A549 (cell line): ENCODE data around the gene FOXJ2. TPM values are rescaled to one million over a fixed set of nuclear protein-coding genes. Genes with fewer than 3 reads are reported as not detected.
"Not testable (repeated sequence)": the region's sequence is repeated elsewhere in the genome, so short reads cannot be mapped to it uniquely, and the experiment has no call there.

ENCODE experiments used
- ATAC-seq, 2 experiments: fragments of 200-7000 bp in 1 of 2; fragments of >200 bp in 1 of 2; cut with Nextera tagmentation in 1 of 2; cut with Tn5 transposase in 1 of 2; 3 replicates each; pipeline versions ENCODE4 v1.8.0 to v1.9.1; 2018 to 2020; ENCODE audit warnings: mild to moderate bottlenecking in 1 of 2, moderate library complexity in 1 of 2
- CTCF ChIA-PET: fragments of 300-600 bp; sonication (Branson Sonifier 250); formaldehyde crosslinking; extraction: SDS; loops from one replicate; lab custom pipeline; 2021; ENCODE audit warnings: antibody characterized with exemption, inconsistent platforms; lab: Yijun Ruan, JAX
- POLR2A ChIA-PET: fragments of 350-600 bp; formaldehyde crosslinking; extraction: SDS; loops from one replicate; lab custom pipeline; 2021; ENCODE audit warnings: antibody characterized with exemption, inconsistent platforms; lab: Yijun Ruan, JAX
- DNase-seq, 2 experiments: peaks; one replicate each; pipeline versions ENCODE4 v3.0.0 to v3.0.0-alpha.2; 2011 to 2016; ENCODE audit warnings: low read depth in 1 of 2, low spot score in 1 of 2
- FAIRE-seq: peaks from 2 replicates; lab custom pipeline; 2011; peaks lifted over from hg19 to GRCh38; lab: Jason Lieb, UNC
- H3K27ac ChIP-seq, 2 experiments: fragments of >200 bp; sonication (Bioruptor Twin); formaldehyde crosslinking; 3 replicates each; pipeline ENCODE4 v1.5.1; 2016 to 2017
- H3K4me1 ChIP-seq: fragments of >200 bp; sonication (Bioruptor Twin); formaldehyde crosslinking; 3 replicates; pipeline ENCODE4 v1.6.1; 2016
- H3K4me2 ChIP-seq: fragments of >200 bp; sonication (Bioruptor Twin); formaldehyde crosslinking; 3 replicates; pipeline ENCODE4 v1.6.1; 2016
- H3K4me3 ChIP-seq: fragments of >200 bp; sonication (Bioruptor Twin); formaldehyde crosslinking; 3 replicates; pipeline ENCODE4 v1.5.1; 2016
- H3K9me3 ChIP-seq: fragments of >200 bp; sonication (Bioruptor Twin); formaldehyde crosslinking; 3 replicates; pipeline ENCODE4 v1.6.1; 2016
- CEBPB ChIP-seq, 2 experiments: fragments of >200 bp in 1 of 2; sonication (Bioruptor Twin) in 1 of 2; formaldehyde crosslinking in 1 of 2; IDR thresholded peaks; 2 replicates each; pipeline ENCODE4 v1.6.1; 2012 to 2016
- EP300 ChIP-seq, 2 experiments: fragments of >200 bp; sonication (Bioruptor Twin); formaldehyde crosslinking; IDR thresholded peaks; 2 replicates in 1 of 2; 3 replicates in 1 of 2; pipeline ENCODE4 v1.6.1; 2016 to 2017
- HDAC2 ChIP-seq: fragments of 200-600 bp; sonication (generic); IDR thresholded peaks from 2 replicates; pipeline ENCODE4 v1.6.1; 2016
- HOXB5 ChIP-seq: fragments of 250-450 bp; sonication (Bioruptor Pico); IDR thresholded peaks from 2 replicates; pipeline ENCODE4 v1.5.0; 2020; ENCODE audit warnings: mild to moderate bottlenecking, moderate library complexity
- JUN ChIP-seq, 2 experiments: fragments of >200 bp; sonication (Bioruptor Twin); formaldehyde crosslinking; IDR thresholded peaks; 2 replicates in 1 of 2; 3 replicates in 1 of 2; pipeline ENCODE4 v1.6.1; 2016 to 2017
- MYC ChIP-seq: IDR thresholded peaks from 2 replicates; pipeline ENCODE4 v1.6.1; 2012; ENCODE audit warnings: mild to moderate bottlenecking, inconsistent platforms, low read length, improper control_type of control experiment, borderline replicate concordance
- PHF8 ChIP-seq: fragments of 200-600 bp; sonication (generic); IDR thresholded peaks from 2 replicates; pipeline ENCODE4 v1.6.1; 2016; ENCODE audit warnings: low read depth, mild to moderate bottlenecking, antibody characterized with exemption, moderate library complexity, borderline replicate concordance
- POLR2A ChIP-seq: IDR thresholded peaks from 2 replicates; pipeline ENCODE4 v1.6.1; 2012; ENCODE audit warnings: mild to moderate bottlenecking, low read length
- RAD21 ChIP-seq, 2 experiments: fragments of >200 bp in 1 of 2; sonication (Bioruptor Twin) in 1 of 2; formaldehyde crosslinking in 1 of 2; IDR thresholded peaks in 1 of 2; conservative IDR thresholded peaks in 1 of 2; 2 replicates in 1 of 2; 3 replicates in 1 of 2; pipeline ENCODE4 v1.6.1; 2012 to 2018; ENCODE audit warnings: inconsistent platforms in 1 of 2
- SREBF2 ChIP-seq: fragments of 450-650 bp; IDR thresholded peaks from 2 replicates; pipeline ENCODE4 v1.6.1; 2014; ENCODE audit warnings: mild to moderate bottlenecking, moderate library complexity
- TP53 ChIP-seq: fragments of 250-450 bp; sonication (Bioruptor Pico); IDR thresholded peaks from 2 replicates; pipeline ENCODE4 v1.5.0; 2021; ENCODE audit warnings: mild to moderate bottlenecking, moderate library complexity
- ZNF302 ChIP-seq: fragments of 250-450 bp; sonication (Bioruptor Pico); IDR thresholded peaks from 2 replicates; pipeline ENCODE4 v1.9.0; 2021; ENCODE audit warnings: inconsistent platforms, mild to moderate bottlenecking, moderate library complexity
- WGBS: methylation state at CpG from one replicate; pipeline ENCODE4 v1.1.6; 2017; ENCODE audit errors: missing lambda C conversion rate; 5-methylcytosine and 5-hydroxymethylcytosine counted together
- polyA minus RNA-seq: library from RNA; depleted of rRNA, polyadenylated mRNA; stranded (reverse); fragments of >200 nt; gene quantifications from 2 replicates; pipeline ENCODE4 v1.2.3, GENCODE V29; 2011; rRNA and poly(A)+ RNA removed
- polyA plus RNA-seq, 4 experiments: library from polyadenylated mRNA; depleted of rRNA in 3 of 4; stranded (reverse); fragments of >200 nt; fragmentation: RNase III in 1 of 4; extraction: RNeasy Plus Mini Kit Qiagen cat#74134 plus additional on column Dnase treatment in 1 of 4; gene quantifications; 2 replicates in 3 of 4; 3 replicates in 1 of 4; pipeline ENCODE4 v1.2.3, GENCODE V29; 2011 to 2017
- TF ChIP-seq, protein P1 (sequence below): IDR thresholded peaks from 2 replicates; pipeline ENCODE4 v1.6.1; 2012
- TF ChIP-seq, protein P2 (sequence below): fragments of 250-450 bp; sonication (Bioruptor Pico); IDR thresholded peaks from 2 replicates; pipeline ENCODE4 v1.5.0; 2021; ENCODE audit warnings: mild to moderate bottlenecking, moderate library complexity, borderline replicate concordance
- TF ChIP-seq, protein P3 (sequence below): fragments of >200 bp; sonication (Bioruptor Twin); formaldehyde crosslinking; IDR thresholded peaks from 3 replicates; pipeline ENCODE4 v1.6.1; 2016

The FOXJ2 gene
- polyA plus RNA-seq (2011; rRNA removed), result 7.0 and 9.5 TPM in 2 replicates
- 4.2 and 5.4 TPM in 2 replicates for polyA plus RNA-seq (2012; cell fraction: cytosol; rRNA removed)
- 9.0 and 9.6 TPM in 2 replicates for polyA plus RNA-seq (2012; cell fraction: nucleus; rRNA removed)
- 7.4 to 7.6 TPM (median 7.4 TPM) in 3 replicates for polyA plus RNA-seq (2017; fragmentation: RNase III; extraction: RNeasy Plus Mini Kit Qiagen cat#74134 plus additional on column Dnase treatment)
- 9.1 and 12.1 TPM in 2 replicates for polyA minus RNA-seq

DNA sequence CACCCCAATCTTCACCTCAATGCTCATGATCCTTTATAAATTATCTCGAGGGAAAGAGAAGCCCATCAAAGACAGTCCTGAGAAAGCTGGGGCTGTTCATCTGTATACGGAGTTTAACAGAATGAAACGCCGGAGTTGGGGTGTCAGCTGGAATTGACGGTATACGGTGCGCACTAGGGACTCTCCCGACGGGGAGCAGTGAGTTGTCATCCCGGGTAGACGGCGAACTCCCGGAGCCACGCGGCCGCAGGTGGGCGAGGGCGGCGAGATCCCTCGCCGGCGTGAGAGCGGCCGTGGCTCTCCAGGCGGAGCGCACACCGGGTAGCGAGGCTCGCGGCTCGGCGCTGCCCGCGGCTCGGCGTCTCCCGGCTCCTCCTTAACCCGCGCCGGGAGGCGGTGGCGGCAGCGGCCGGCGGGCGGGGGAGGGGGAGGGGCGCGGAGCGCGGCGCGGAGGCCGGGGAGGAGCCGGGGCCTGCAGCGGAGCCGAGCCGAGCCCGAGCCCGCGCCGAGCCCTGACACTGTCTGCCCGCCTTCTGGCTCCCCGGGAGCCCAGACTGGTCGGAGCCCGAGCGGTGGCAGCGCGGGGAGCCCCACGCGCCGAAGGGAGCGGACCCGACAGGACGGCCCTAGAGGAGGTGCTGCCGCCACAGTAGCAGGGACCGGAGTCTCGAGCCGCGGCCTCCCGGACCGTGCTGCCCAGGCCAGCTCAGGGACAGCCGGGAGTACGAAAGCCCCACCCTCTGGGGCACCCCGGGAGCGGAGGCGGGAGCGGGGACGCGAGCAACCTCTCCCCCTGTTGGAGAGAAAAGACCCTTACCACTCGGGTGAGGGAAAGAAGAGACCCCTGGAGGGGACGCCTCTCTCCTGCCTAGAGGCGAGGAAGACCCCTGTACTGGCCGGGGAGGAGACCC is at the start of gene FOXJ2:
Gene FOXJ2 (plus strand): TSS at position 475 of the 911 bp plus-strand sequence. CDS start 7,117 bp downstream, outside the sequence.
- 1% methylated on average over 23 of the region's 93 CpGs for WGBS
- ChIA-PET CTCF (interaction anchor here (0.5 to 2.0 kb wide), 5 partner anchors 13 to 71 kb away, joined by 3 to 10 read pairs (median 3); no protein-coding TSS in a partner anchor), POLR2A (no interaction called here)
- Histone ChIP-seq H3K4me2 (peak within 1 kb of the TSS; percentile 90), H3K4me3 (peak within 1 kb of the TSS; percentile 70), H3K4me1 (peaks cover 25% of the 10 kb centered on the region), H3K27ac (peak within 1 kb of the TSS; percentile 81 to 94), H3K9me3 (no peaks in the 10 kb centered on the region)
- no peak for FAIRE-seq
- ATAC-seq, result peak; percentile 90
- peak; percentile 57 to 68 for DNase-seq
- TF ChIP-seq, protein P1, sequence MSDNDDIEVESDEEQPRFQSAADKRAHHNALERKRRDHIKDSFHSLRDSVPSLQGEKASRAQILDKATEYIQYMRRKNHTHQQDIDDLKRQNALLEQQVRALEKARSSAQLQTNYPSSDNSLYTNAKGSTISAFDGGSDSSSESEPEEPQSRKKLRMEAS, result peak; percentile 54
- TF ChIP-seq, protein P2, sequence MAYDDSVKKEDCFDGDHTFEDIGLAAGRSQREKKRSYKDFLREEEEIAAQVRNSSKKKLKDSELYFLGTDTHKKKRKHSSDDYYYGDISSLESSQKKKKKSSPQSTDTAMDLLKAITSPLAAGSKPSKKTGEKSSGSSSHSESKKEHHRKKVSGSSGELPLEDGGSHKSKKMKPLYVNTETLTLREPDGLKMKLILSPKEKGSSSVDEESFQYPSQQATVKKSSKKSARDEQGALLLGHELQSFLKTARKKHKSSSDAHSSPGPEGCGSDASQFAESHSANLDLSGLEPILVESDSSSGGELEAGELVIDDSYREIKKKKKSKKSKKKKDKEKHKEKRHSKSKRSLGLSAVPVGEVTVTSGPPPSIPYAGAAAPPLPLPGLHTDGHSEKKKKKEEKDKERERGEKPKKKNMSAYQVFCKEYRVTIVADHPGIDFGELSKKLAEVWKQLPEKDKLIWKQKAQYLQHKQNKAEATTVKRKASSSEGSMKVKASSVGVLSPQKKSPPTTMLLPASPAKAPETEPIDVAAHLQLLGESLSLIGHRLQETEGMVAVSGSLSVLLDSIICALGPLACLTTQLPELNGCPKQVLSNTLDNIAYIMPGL (CRISPR knock-in tag), result peak; percentile 70; the same call in 1 of the 2 replicates
- peak in 1 of 2 experiments; percentile 76; a peak in 2 of 5 replicates for TF ChIP-seq JUN (IDR thresholded peaks at IDR 0.05)
- TF ChIP-seq CEBPB (IDR thresholded peaks at IDR 0.05), result no peak
- peak; percentile 53 for TF ChIP-seq POLR2A
- 0 out of 2 replicates have a peak, but pooled peaks have one; percentile 15 for TF ChIP-seq MYC
- TF ChIP-seq, protein P3, sequence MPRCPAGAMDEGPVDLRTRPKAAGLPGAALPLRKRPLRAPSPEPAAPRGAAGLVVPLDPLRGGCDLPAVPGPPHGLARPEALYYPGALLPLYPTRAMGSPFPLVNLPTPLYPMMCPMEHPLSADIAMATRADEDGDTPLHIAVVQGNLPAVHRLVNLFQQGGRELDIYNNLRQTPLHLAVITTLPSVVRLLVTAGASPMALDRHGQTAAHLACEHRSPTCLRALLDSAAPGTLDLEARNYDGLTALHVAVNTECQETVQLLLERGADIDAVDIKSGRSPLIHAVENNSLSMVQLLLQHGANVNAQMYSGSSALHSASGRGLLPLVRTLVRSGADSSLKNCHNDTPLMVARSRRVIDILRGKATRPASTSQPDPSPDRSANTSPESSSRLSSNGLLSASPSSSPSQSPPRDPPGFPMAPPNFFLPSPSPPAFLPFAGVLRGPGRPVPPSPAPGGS, result peak; percentile 56; the same call in 1 of the 3 replicates
- peak; percentile 79 for TF ChIP-seq PHF8
- no peak for TF ChIP-seq SREBF2

DNA sequence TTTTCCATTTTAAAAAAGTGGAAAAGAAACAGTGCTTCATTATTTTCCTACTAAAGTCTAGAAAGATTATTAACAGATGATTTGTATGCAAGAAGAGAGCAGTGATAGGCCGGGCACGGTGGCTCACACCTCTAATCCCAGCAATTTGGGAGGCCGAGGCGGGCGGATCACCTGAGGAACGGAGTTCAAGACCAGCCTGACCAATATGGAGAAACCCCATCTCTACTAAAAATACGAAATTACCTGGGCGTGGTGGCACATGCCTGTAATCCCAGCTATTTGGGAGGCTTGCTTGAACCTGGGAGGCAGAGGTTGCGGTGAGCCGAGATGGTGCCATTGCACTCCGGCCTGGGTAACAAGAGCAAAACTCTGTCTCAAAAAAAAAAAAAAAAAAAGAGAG is 49.5 kb upstream of the FOXJ2 start:
- H3K9me3 ChIP-seq, ATAC-seq, DNase-seq, POLR2A ChIA-PET, FAIRE-seq, H3K4me3 ChIP-seq, CTCF ChIA-PET: not testable (repeated sequence)
- Histone ChIP-seq H3K27ac (peak overlapping the region; percentile 28 to 73; a peak in 3 of 6 replicates), H3K4me1 (peaks cover 24% of the 10 kb centered on the region), H3K4me2 (peak overlapping the region; percentile 48; the same call in 2 of the 3 replicates)
- WGBS, result 84% methylated on average over 11 of the region's 11 CpGs

DNA sequence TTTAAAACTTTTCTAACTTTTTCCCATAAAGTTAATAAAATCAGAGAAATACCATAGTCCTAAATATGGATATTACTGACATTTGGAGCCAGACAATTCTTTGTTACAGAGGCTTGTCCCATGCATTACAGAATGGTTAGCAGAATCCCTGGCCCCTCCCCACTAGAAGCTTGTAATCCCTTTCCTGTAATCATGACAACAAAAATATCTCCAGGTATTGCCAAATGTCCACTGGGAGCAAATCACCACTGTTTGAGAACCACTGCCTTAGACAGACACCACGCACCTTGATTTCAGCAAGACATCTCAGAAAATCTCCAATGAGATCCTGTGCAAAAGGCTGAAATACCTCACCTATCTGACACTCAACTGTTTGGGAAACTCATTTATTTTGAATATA is 49.1 kb upstream of the FOXJ2 start:
- CTCF ChIA-PET, result interaction anchor here (1.0 to 1.3 kb wide), 2 partner anchors 11 to 50 kb away, joined by 3 to 6 read pairs; no protein-coding TSS in a partner anchor
- Histone ChIP-seq H3K27ac (peak overlapping the region in 1 of 2 experiments; percentile 44; a peak in 1 of 6 replicates), H3K4me1 (peaks cover 24% of the 10 kb centered on the region)
- ATAC-seq, FAIRE-seq, H3K9me3 ChIP-seq, POLR2A ChIA-PET, H3K4me3 ChIP-seq, H3K4me2 ChIP-seq, DNase-seq: not testable (repeated sequence)
- WGBS, result 85% methylated on average over 1 of the region's 1 CpG

DNA sequence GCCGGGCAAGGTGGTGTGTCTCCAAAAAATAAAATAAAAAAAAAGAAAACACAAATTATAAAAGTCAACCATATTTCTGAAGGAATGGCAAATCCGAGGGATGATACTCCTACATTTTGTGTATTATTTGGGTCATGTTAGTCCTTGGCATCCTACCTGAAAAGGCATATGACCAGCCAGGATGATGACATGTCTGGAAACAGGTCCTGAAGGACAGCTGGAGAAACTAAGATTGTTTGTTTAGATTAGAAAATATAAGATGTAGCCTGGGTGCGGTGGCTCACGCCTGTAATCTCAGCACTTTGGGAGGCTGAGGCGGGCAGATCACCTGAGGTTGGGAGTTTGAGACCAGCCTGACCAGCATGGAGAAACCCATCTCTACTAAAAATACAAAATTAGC is 47.6 kb upstream of the FOXJ2 start:
- CTCF ChIA-PET, result interaction anchor here (1.0 to 1.8 kb wide), 4 partner anchors 14 to 126 kb away, joined by 3 to 7 read pairs (median 4); no protein-coding TSS in a partner anchor
- no peak for ATAC-seq

More for the DNA sequence above, 47.6 kb upstream of the FOXJ2 start:
- H3K27ac ChIP-seq, result 0 out of 6 replicates have a peak overlapping the region, but pooled peaks of 1 of the 2 experiments have one; percentile 3
- no peak for TF ChIP-seq RAD21 (conservative IDR thresholded peaks at IDR 0.05 in 1 of 2, IDR thresholded peaks at IDR 0.05 in 1 of 2)
- TF ChIP-seq EP300 (IDR thresholded peaks at IDR 0.05), result no peak
- TF ChIP-seq TP53 (CRISPR knock-in tag), result no peak
- no peak for TF ChIP-seq HDAC2
- TF ChIP-seq ZNF302 (CRISPR knock-in tag), result no peak
- TF ChIP-seq HOXB5 (CRISPR knock-in tag), result no peak
- TF ChIP-seq, protein P2 (CRISPR knock-in tag), result no peak
- TF ChIP-seq, all 56 proteins: peak for 0
- WGBS, result 89% methylated on average over 5 of the region's 5 CpGs
- Histone ChIP-seq H3K9me3 (no peaks in the 10 kb centered on the region), H3K4me1 (peaks cover 29% of the 10 kb centered on the region), H3K4me2 (no peak overlapping the region), H3K4me3 (no peak overlapping the region)
- POLR2A ChIA-PET, result no interaction called here
- FAIRE-seq (no peak), DNase-seq (no peak)
